Transverse colon (tissue), 4 donors: ENCODE results near the gene ANKFN1.

Experiments
- EP300 ChIP-seq: sonication (generic); formaldehyde crosslinking; IDR thresholded peaks from one replicate; pipeline ENCODE4 v1.6.1; 2017; ENCODE audit warnings: antibody characterized with exemption, low read depth
- POLR2A ChIP-seq: fragments of 450-650 bp; IDR thresholded peaks from one replicate; pipeline ENCODE4 v1.6.1; 2016; ENCODE audit warnings: antibody characterized with exemption, mild to moderate bottlenecking, moderate library complexity
- POLR2AphosphoS5 ChIP-seq, 3 donors: sonication (generic); formaldehyde crosslinking; IDR thresholded peaks; one replicate each; pipeline ENCODE4 v1.6.1; 2016; ENCODE audit warnings: antibody characterized with exemption in 3 of 3
- TF ChIP-seq, protein P1 (sequence below), 5 experiments: fragments of 200-600 bp in 3 of 5; fragments of 450-650 bp in 2 of 5; sonication (generic) in 3 of 5; IDR thresholded peaks; 1 replicate in 2 of 5; 2 replicates in 3 of 5; pipeline ENCODE4 v1.5.1; 2016 to 2017; ENCODE audit warnings: antibody characterized with exemption in 5 of 5, inconsistent platforms in 3 of 5, mild to moderate bottlenecking in 2 of 5, moderate library complexity in 1 of 5

DNA sequence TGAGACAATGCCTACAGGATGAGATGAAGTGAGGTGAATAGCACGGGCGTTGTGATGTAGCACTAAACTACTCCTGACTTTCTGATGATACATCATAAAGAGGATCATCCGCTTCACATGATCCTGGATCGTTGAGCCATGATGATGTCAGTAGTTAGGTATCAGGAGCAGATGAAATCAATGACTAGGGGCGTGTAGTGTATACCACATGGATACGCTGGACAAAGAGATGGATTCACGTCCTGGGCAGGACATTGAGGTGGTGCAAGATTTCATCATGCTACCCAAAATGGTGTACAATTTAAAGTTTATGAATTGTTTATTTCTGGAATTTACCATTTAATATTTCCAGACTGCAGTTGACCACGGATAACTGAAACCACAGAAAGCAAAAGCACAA, 156.6 kb downstream of the ANKFN1 start:
- TF ChIP-seq, protein P1, sequence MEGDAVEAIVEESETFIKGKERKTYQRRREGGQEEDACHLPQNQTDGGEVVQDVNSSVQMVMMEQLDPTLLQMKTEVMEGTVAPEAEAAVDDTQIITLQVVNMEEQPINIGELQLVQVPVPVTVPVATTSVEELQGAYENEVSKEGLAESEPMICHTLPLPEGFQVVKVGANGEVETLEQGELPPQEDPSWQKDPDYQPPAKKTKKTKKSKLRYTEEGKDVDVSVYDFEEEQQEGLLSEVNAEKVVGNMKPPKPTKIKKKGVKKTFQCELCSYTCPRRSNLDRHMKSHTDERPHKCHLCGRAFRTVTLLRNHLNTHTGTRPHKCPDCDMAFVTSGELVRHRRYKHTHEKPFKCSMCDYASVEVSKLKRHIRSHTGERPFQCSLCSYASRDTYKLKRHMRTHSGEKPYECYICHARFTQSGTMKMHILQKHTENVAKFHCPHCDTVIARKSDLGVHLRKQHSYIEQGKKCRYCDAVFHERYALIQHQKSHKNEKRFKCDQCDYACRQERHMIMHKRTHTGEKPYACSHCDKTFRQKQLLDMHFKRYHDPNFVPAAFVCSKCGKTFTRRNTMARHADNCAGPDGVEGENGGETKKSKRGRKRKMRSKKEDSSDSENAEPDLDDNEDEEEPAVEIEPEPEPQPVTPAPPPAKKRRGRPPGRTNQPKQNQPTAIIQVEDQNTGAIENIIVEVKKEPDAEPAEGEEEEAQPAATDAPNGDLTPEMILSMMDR (IDR thresholded peaks at IDR 0.05), result no peak
- TF ChIP-seq POLR2A (no peak), EP300 (no peak), POLR2AphosphoS5 (IDR thresholded peaks at IDR 0.05) (no peak)
